PFSK-1 (cell line): ENCODE data around the gene PTPRN2.

Source experiments
- FOXP2 ChIP-seq: optimal IDR thresholded peaks from 2 replicates; pipeline ENCODE3; 2011; ENCODE audit warnings: borderline replicate concordance, control low read depth, inconsistent platforms; ENCODE audit not compliant: insufficient read depth; ENCODE audit errors: extremely low read length, extremely low read depth
- POLR2AphosphoS5 ChIP-seq: IDR thresholded peaks from 2 replicates; pipeline ENCODE4 v1.6.1; 2012; ENCODE audit warnings: low read depth, mild to moderate bottlenecking, control low read depth, low read length, moderate library complexity
- REST ChIP-seq, 2 experiments: IDR thresholded peaks; 2 replicates each; pipeline versions ENCODE4 v1.6.1 to v1.8.0; 2011 to 2012; ENCODE audit warnings: low read depth in 2 of 2, low read length in 2 of 2, control low read depth in 1 of 2, inconsistent platforms in 1 of 2, mild to moderate bottlenecking in 1 of 2, moderate library complexity in 1 of 2; ENCODE audit not compliant: insufficient read depth in 1 of 2
- SIN3A ChIP-seq: IDR thresholded peaks from 2 replicates; pipeline ENCODE4 v1.6.1; 2012; ENCODE audit warnings: mild to moderate bottlenecking, low read length, moderate library complexity, borderline replicate concordance; ENCODE audit not compliant: insufficient read depth
- TAF1 ChIP-seq: IDR thresholded peaks from 2 replicates; pipeline ENCODE4 v1.6.1; 2012; ENCODE audit warnings: low read length, control low read depth, borderline replicate concordance; ENCODE audit not compliant: insufficient read depth

- TF ChIP-seq TAF1 (no peak), SIN3A (no peak), FOXP2 (no peak), REST (IDR thresholded peaks at IDR 0.05; ENCODE audit: insufficient read depth in 1 of 2, low read depth in 2 of 2, low read length in 2 of 2) (no peak), POLR2AphosphoS5 (no peak)
Observed at GRCh38 chr7:157873664-157874063, 714.0 kb downstream of the PTPRN2 start.
